Embryonic facial prominence (tissue), 1 donor: ENCODE results near the gene CIT.

Source experiments
- DNase-seq: peaks from one replicate; pipeline ENCODE4 v3.0.0-alpha.2; 2016; ENCODE audit errors: extremely low spot score

CIT gene

GRCh38 chr12:119850330-119850729 is 26.8 kb downstream of the CIT start:
- DNase-seq, result no peak

GRCh38 chr12:119843100-119843499 is 34.0 kb downstream of the CIT start:
- DNase-seq, result no peak

GRCh38 chr12:119842380-119842779 is 34.7 kb downstream of the CIT start:
- DNase-seq, result no peak

- no peak for DNase-seq
Measured at GRCh38 chr12:119841433-119842210, 35.5 kb downstream of the CIT start.

- DNase-seq, result no peak
Measured at GRCh38 chr12:119840582-119840981, 36.5 kb downstream of the CIT start.

GRCh38 chr12:119840168-119840567 is 37.0 kb downstream of the CIT start:
- no peak for DNase-seq

GRCh38 chr12:119838826-119839600 is 38.1 kb downstream of the CIT start:
- no peak for DNase-seq

GRCh38 chr12:119836781-119837180 is 40.3 kb downstream of the CIT start:
- DNase-seq, result no peak

GRCh38 chr12:119835068-119835467 is 42.1 kb downstream of the CIT start:
- no peak for DNase-seq

GRCh38 chr12:119829439-119829838 is 47.7 kb downstream of the CIT start:
- DNase-seq, result no peak

GRCh38 chr12:119828300-119828699 is 48.8 kb downstream of the CIT start:
- DNase-seq, result no peak

GRCh38 chr12:119827760-119828159 is 49.4 kb downstream of the CIT start:
- no peak for DNase-seq

GRCh38 chr12:119826661-119827445 is 50.3 kb downstream of the CIT start:
- DNase-seq, result no peak

GRCh38 chr12:119825262-119825661 is 51.9 kb downstream of the CIT start:
- DNase-seq, result no peak

GRCh38 chr12:119822046-119822445 is 55.1 kb downstream of the CIT start:
- no peak for DNase-seq

- DNase-seq, result no peak
Measured at GRCh38 chr12:119819322-119819721, 57.8 kb downstream of the CIT start.

- no peak for DNase-seq
Measured at GRCh38 chr12:119817546-119818343, 59.4 kb downstream of the CIT start.

- no peak for DNase-seq
Measured at GRCh38 chr12:119809023-119809422, 68.1 kb downstream of the CIT start.

GRCh38 chr12:119808441-119808840 is 68.7 kb downstream of the CIT start:
- no peak for DNase-seq

- no peak for DNase-seq
Measured at GRCh38 chr12:119807380-119807779, 69.7 kb downstream of the CIT start.

GRCh38 chr12:119804011-119804641 is 73.0 kb downstream of the CIT start:
- DNase-seq, result no peak
